ENCODE measurements around the gene RAB7B.

RAB7B gene

GRCh38 chr1:205993068-205993467 lies 10.1 kb downstream of the RAB7B start:
- no peak for DNase-seq

DNA sequence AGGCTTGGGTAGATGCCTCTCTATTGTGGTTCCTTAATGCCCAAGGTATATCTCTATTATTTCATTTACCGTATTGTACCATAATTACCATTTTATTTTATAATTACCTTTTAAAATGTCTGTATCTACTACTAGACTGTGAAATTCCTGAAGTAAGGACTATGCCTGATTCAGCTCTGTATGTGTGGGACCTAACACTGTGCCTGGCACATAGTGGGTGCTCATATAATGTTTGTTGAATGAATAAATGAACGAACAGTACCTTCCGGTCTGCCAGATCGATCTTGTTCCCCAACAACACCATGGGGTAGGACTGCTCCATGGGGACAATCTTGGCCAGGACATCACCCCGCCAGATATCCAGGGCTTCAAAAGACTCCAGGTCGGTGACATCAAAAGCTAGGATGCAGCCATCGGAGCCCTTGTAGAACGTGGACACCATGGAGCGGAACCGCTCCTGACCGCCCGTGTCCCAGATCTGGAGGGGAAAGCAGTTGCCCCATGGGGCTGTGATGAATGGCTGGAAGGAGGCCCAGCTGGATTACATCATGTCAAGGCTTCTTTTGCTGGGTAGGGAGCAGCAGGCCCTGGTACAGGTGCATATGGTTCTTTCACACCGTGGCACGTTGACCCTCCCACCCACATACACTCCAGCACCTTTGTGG lies 10.8 kb downstream of the RAB7B start:
- no peak for DNase-seq

DNA sequence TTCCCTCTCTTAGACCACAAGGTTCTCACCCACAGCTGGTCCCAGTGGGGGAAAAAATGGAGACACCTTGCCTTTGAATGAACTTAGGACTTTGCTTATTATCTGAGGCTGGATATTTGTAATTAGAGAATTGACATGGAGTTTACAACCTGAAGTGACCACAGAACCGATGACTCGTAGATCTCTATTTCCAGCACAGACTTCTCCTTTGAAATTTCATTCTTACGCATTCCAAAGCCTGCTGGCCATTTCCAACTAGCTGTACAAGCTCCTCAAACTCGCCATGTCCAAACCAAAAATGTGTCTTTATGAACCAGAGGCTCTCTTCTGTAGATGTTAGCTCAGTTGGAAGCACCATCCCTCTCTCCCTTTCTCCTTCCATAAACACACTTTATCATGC lies 12.0 kb downstream of the RAB7B start:
- no peak for DNase-seq

- DNase-seq: no peak
These were observed 13.0 kb downstream of the RAB7B start for GRCh38 chr1:205990226-205990625.

GRCh38 chr1:205989786-205990185 lies 13.4 kb downstream of the RAB7B start:
- DNase-seq: no peak

DNA sequence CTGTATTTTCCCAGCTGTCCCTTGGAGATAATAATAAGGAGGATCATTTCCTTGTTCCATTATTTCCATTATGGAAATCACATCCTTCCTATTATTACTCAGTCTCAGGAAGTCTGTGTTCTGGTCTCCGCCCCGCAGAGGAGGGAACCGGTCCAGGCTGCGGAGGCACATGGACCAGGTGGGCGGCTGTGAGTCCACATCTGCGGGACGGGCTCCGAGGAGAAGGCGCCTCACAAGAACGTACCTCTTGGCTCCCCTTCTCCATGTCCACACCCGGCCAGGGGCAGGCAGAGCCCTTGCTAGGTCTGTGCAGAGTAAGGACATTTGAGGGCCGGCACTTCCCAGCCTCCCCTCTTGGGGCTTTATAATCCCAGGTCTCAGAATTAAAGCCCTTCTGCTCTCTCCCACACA lies 14.6 kb downstream of the RAB7B start:
- DNase-seq: no peak

DNA sequence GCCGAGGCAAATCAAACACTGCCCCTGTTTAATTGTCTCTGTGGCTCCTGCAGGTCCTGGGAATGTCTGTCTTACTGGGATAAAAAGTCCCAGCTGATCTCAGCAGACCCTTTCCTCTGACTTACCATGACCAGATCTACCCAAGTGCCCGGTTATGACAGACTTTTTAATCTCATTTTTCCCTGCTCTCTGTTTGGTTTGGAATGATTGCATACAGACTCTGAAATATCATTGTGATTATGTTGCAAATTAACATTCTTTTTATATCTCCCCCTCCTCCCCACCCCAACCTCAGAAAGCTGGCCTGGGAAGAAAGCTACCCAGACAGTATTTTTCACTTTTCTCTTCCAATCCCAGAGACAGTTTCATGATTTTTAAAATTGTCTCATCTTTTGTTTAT lies 16.3 kb downstream of the RAB7B start:
- no peak for DNase-seq

- no peak for DNase-seq
These were observed 16.9 kb downstream of the RAB7B start for GRCh38 chr1:205986292-205986691.

DNA sequence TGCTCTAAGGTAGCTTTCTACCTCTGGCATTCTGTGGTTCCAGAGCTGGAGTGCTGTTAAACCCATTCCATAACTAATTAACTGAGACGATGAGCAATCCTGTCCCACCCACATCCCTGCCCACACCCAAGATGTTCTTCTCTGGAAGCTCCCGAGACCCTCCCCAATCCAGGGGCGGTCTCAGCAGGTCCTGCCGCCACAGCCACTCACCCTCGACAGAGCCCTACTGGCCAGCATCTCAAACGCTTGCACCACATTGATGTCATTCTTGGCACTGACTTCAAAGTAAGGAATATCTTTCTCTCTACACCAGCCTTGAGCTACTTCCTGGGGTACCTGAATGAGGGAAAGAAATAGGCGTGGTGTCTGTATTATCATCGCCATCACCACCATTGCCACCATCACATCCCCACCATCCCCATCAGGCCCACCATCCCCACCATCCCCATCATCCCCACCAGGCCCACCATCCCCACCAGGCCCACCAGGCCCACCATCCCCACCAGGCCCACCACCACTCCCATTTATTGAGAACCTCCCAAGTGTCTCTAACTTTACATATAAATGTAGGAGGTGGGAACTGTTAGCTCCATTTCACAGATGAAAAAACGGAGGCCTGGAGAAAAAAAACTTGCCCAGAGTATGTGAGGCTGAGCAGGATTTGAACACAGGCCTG lies 17.7 kb downstream of the RAB7B start:
- no peak for DNase-seq

- peak; percentile 25 for DNase-seq
These were observed 19.1 kb downstream of the RAB7B start for GRCh38 chr1:205983925-205984725.

- DNase-seq: no peak
These were observed 21.9 kb downstream of the RAB7B start for GRCh38 chr1:205981257-205981656.

DNA sequence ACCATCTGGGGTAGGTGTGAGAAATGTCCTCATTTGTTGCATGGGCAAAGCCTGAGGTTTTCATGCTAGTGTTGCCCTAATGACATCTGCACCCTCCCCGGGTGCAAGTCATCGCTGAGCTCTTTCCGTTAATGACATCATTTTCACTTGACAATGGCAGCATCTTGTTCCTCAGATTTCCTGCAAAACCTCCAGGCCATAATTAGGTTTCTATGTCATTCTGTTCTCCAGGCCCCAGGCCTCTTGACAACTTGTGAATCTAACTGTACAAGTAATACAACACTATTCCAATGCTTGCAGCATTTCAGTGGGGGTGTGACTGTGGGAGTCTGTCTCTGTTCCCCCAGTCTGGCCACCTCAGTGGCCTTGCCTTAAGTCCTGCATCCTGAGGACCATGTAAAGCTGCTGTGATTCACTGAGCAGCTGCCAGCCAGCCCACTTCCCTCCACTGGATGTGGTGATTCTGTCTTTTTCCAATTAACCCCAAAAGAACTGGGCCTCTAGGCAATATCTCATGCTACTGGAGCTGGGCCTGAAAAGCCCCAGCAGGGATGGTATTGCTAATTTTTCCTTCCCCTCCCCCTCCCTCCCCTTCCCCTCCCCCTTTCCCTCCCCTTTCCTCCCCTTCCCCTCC lies 22.8 kb downstream of the RAB7B start:
- no peak for DNase-seq

DNA sequence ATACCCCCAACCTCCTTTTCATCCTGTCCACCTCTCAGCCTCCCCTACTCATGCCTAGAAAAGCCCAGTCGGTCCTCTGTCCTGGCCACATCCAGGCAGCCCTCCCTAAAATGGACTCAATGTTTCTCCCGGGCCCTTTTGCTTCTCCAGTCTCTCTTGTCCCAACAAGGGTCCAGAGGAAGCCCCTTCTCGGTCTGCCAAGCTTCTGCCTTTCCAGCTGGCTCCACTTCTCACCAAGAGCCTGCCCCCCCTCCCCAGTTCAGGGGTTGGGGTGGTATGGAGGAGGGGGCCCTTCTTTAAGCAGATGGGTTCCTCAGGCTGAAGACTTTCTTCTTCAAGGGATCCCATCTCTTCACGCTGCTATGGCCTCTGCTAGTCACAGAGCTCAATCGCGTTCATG lies 23.9 kb downstream of the RAB7B start:
- no peak for DNase-seq

DNA sequence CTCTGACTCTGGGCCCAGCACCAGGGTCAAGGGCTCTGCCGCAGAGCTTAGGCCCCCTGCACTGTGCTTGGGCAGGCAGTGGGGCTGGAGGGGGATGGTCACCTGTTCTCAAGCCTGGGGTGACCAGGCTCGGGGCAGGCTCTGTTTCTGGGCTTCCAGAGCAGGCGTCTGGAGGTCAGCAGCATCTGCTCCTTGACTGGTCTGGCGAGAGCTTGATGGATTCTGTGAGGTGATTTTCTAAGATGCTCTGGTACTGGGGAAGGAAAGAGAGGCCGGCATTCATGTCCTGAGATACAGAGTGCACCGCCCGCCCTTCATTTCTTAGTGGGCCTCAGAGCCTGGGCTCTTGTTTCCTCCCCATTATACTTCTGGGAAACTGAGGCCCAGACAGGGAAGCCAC lies 24.5 kb downstream of the RAB7B start:
- no peak for DNase-seq

DNA sequence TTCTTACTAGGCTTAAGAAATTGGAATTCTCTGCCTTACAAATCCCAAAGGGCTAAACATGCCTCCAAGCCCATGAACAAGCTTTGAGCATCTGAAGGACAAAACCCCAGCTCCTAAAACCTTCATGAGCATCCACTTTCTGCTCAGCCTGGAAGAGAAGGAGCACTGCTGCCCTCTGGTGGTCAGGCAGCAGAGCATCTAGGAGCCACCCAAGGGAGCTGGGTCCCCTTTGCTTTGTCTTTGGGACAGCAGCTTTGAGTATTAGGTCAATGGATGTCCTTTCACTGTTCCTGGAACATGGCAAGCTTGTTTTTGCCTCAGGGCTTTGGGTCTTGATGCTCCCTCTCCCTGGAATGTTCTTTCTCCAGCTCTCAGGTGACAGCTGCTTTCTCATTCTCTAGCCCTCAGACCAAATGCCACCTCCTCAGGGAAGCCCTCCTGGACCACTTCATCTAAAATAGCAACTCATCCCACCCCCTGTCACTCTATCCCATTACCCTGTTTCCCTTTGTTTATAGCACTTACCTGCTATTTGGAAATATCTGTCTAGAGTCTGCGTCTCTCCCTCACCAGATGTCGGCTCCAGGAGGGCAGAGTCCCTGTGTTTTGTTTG lies 25.7 kb downstream of the RAB7B start:
- peak; percentile 66 for DNase-seq

DNA sequence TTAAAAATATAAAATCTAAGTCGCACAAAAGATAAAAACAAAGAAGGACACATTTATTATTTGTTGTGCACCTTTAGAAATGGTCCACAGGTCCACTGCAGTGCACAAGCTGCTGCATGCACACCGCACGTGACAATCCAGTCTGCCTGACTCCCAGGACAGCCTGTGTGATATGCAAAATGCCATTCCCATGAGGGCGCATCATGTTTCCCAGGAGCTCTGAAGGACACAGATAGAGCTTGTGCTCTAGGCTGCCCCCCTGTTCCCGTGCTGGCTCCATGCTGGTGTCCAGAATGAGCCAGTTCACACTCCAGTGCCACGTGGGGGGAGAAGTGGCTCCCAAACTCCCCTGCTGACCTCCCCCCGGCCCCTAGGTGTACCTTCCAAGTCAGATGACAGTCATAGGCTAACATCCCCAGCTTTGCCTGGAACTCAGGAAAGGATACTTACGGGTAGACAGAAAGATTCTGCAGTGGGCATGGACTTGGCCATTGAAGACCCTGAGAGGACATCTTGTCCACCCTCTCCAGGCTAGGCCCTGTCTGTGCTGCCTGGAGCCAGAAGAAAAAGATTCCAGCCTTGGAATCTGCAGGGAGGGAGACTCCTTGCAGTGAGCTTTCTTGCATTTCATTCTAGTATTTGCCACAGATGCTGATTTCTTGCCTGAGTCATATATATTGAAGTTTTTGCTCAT lies 26.3 kb downstream of the RAB7B start:
- DNase-seq: no peak

DNA sequence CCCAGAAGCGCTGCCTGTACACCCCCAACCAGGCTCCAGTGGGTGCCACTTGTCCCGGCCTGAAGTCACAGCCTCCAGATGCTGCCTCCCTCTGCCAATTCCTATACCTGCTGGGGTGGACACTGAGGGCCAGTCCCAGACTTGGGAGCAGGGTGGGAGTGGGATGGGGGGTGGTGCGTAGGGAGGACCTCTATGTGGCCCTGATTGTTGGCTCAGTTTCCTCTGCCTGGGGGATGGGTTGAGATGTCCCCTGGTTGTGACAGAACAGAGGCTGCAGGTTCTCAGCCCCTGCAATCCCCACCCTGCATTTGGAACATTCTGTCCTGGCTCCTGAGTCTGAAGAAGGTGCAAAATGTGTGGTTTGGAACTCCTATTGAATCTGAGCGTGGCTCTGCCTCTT lies 27.2 kb downstream of the RAB7B start:
- no peak for DNase-seq

GRCh38 chr1:205975387-205975998 lies 27.7 kb downstream of the RAB7B start:
- DNase-seq: no peak

GRCh38 chr1:205974712-205975111 lies 28.5 kb downstream of the RAB7B start:
- no peak for DNase-seq

DNA sequence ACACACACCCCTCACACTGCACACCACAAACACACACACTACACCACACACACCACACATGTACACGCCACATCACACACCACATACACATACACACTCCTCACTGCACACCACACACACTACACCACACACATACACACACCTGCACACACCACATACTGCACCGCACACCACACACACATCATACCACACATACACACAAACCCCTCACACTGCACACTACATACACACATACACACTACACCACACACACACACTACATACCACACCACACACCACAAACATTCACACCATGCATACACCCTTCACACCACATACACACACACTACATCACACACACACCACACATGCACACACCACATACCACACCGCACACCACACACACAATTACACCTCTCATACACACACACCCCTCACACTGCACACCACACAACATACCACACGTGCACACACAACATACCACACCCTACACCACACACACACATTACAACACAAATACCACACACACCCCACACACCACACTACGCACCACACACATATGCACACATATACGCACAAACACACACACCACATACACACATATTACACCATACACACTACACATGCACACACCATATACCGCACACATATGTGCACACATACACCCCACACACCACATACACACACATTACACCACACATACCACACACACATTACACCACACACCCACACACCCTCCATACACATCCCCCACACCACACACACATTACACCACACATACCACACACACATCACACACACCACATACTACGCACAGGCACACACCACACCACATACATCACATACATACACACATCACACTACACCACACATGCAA lies 29.6 kb downstream of the RAB7B start:
- DNase-seq: no peak

Data from GDM1 (cell line).